OCI-LY1 (cell line): Measurements from ENCODE around the gene CCN6.
"Not testable (repeated sequence)": the region's sequence is repeated elsewhere in the genome, so short reads cannot be mapped to it uniquely, and the experiment has no call there.

Experiments used
- H2AFZ ChIP-seq: fragments of 200-600 bp; sonication (generic), shearing (Covaris generic); 2 replicates; pipeline ENCODE4 v1.6.0; 2014; ENCODE audit warnings: antibody characterized with exemption, mild to moderate bottlenecking, low read length
- H3F3A ChIP-seq: fragments of 200-600 bp; sonication (generic), shearing (Covaris generic); 2 replicates; pipeline ENCODE4 v1.6.0; 2014; ENCODE audit warnings: mild to moderate bottlenecking, antibody characterized with exemption, low read length, moderate library complexity; ENCODE audit not compliant: insufficient read depth
- H3K27ac ChIP-seq: fragments of 200-600 bp; sonication (generic); 2 replicates; pipeline ENCODE4 v1.5.1; 2014; ENCODE audit warnings: low read length, mixed run types, mild to moderate bottlenecking, low read depth; ENCODE audit not compliant: poor library complexity, severe bottlenecking
- H3K27me3 ChIP-seq: fragments of 200-600 bp; sonication (generic); 2 replicates; pipeline ENCODE4 v1.6.0; 2014; ENCODE audit warnings: antibody characterized with exemption, mild to moderate bottlenecking, low read length, moderate library complexity; ENCODE audit not compliant: insufficient read depth
- H3K36me3 ChIP-seq: fragments of 200-600 bp; sonication (generic); 2 replicates; pipeline ENCODE4 v1.6.1; 2014; ENCODE audit warnings: mild to moderate bottlenecking, antibody characterized with exemption, low read length, moderate library complexity, mixed read lengths; ENCODE audit not compliant: insufficient read depth
- H3K4me1 ChIP-seq: fragments of 200-600 bp; sonication (generic); 2 replicates; pipeline ENCODE4 v1.5.1; 2014; ENCODE audit warnings: mild to moderate bottlenecking, low read length, moderate library complexity; ENCODE audit not compliant: insufficient read depth, severe bottlenecking
- H3K4me2 ChIP-seq: fragments of 200-600 bp; sonication (generic), shearing (Covaris generic); 2 replicates; pipeline ENCODE4 v1.6.1; 2014; ENCODE audit warnings: low read length
- H3K4me3 ChIP-seq: fragments of 200-600 bp; sonication (generic); 2 replicates; pipeline ENCODE4 v1.5.1; 2014; ENCODE audit warnings: low read length, low read depth, mild to moderate bottlenecking, mixed read lengths; ENCODE audit not compliant: poor library complexity, severe bottlenecking
- H3K79me2 ChIP-seq: fragments of 200-600 bp; shearing (Covaris generic); 2 replicates; pipeline ENCODE4 v1.6.1; 2016; ENCODE audit warnings: mixed run types, low read length, mixed read lengths; ENCODE audit not compliant: insufficient read depth
- H3K9ac ChIP-seq: fragments of 200-600 bp; sonication (generic), shearing (Covaris generic); 2 replicates; pipeline ENCODE4 v1.6.1; 2014; ENCODE audit warnings: mild to moderate bottlenecking, low read length, mixed read lengths
- H3K9me2 ChIP-seq: fragments of 200-600 bp; sonication (generic), shearing (Covaris generic); 2 replicates; pipeline ENCODE4 v1.6.1; 2014; ENCODE audit warnings: low read depth, mild to moderate bottlenecking, low read length, mixed read lengths
- H3K9me3 ChIP-seq: fragments of 200-600 bp; shearing (Covaris generic); 2 replicates; pipeline ENCODE4 v1.6.1; 2014; ENCODE audit warnings: low read length, mixed read lengths
- H4K20me1 ChIP-seq: fragments of 200-600 bp; sonication (generic), shearing (Covaris generic); 2 replicates; pipeline ENCODE4 v1.6.0; 2016; ENCODE audit warnings: mild to moderate bottlenecking, low read length; ENCODE audit not compliant: insufficient read depth
- EZH2 ChIP-seq: fragments of 200-600 bp; sonication (generic), shearing (Covaris generic); IDR thresholded peaks from 2 replicates; pipeline ENCODE4 v1.8.0; 2017; ENCODE audit warnings: borderline replicate concordance, mixed run types, mild to moderate bottlenecking, antibody characterized with exemption, low read length, moderate library complexity, mixed read lengths
- TF ChIP-seq, protein P1 (sequence below): fragments of 200-600 bp; sonication (generic), shearing (Covaris generic); IDR thresholded peaks from 2 replicates; pipeline ENCODE4 v1.5.1; 2017; ENCODE audit warnings: mild to moderate bottlenecking, antibody characterized with exemption, low read length, moderate library complexity, mixed read lengths

The CCN6 gene

DNA sequence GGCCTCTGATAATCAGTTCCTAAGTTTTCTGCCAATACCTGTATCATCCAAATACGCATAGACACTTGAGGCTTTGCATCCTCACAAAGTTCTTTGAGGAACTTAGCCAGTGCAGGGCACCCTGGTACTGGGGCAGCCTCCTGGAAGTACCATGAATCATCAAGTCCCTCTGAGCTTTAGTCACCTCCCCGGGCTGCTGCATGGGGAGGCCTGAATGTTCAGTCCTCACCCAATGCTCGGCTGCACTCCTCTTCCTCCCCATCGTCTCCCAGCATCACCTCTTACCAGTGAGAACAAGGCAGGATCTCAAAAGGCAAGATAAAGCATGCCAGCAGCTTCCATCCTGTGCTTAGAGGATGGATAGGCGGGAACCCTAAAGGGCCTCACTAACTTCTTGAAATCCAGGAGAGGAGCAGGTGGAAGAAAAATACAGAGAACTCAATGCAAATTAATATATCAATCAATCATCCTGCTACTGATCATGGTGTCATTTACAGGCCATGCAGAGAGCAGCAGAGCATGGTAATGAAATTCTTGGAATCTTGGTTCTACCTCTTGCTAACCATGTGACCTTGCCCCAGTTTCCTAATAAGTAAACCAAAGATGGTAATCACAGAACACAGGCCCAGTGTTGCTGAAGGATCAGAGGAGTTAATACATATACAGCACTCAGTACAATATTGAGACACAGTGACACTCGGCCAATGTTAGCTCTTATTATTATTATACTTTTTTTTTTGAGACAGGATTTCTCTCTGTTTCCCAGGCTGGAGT is 4.7 kb upstream of the CCN6 start:
- H3K79me2 ChIP-seq: no peaks in the 10 kb centered on the region
- H3K4me2 ChIP-seq: no peak overlapping the region
- no peaks in the 10 kb centered on the region for H3F3A ChIP-seq
- no peak overlapping the region for H3K4me3 ChIP-seq
- no peaks in the 10 kb centered on the region for H4K20me1 ChIP-seq
- H3K9me3 ChIP-seq: no peaks in the 10 kb centered on the region
- no peaks in the 10 kb centered on the region for H3K36me3 ChIP-seq
- no peak overlapping the region for H3K9ac ChIP-seq
- no peaks in the 10 kb centered on the region for H3K4me1 ChIP-seq
- no peaks in the 10 kb centered on the region for H3K9me2 ChIP-seq
- no peak overlapping the region for H3K27ac ChIP-seq
- TF ChIP-seq EZH2: no peak
- TF ChIP-seq, protein P1, sequence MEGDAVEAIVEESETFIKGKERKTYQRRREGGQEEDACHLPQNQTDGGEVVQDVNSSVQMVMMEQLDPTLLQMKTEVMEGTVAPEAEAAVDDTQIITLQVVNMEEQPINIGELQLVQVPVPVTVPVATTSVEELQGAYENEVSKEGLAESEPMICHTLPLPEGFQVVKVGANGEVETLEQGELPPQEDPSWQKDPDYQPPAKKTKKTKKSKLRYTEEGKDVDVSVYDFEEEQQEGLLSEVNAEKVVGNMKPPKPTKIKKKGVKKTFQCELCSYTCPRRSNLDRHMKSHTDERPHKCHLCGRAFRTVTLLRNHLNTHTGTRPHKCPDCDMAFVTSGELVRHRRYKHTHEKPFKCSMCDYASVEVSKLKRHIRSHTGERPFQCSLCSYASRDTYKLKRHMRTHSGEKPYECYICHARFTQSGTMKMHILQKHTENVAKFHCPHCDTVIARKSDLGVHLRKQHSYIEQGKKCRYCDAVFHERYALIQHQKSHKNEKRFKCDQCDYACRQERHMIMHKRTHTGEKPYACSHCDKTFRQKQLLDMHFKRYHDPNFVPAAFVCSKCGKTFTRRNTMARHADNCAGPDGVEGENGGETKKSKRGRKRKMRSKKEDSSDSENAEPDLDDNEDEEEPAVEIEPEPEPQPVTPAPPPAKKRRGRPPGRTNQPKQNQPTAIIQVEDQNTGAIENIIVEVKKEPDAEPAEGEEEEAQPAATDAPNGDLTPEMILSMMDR: no peak
- H3K27me3 ChIP-seq: no peaks in the 10 kb centered on the region; the same call in 1 of the 2 replicates
- H2AFZ ChIP-seq: no peak overlapping the region

DNA sequence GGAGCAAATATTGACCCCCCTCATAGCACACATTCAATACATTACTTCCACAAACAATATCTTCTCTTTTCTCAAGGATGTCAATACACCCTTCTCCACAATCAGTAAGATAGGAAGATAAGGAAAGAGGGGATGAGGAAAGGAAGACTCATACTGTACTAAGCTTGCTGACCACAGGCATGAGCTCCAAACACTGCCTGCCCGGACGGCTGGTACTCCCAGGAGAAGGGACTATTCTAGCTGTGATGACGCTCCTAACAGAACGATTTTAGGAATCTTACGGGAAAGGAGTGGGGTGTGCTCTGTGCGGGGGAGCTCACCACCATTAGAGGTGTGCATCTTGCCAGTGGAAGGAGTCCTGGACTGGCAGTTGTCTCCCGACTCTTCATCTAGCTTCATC is 3.9 kb upstream of the CCN6 start:
- no peak for TF ChIP-seq EZH2
- TF ChIP-seq, protein P1: no peak
- Histone ChIP-seq H2AFZ (no peak overlapping the region), H3K36me3 (no peaks in the 10 kb centered on the region), H3K9ac (no peak overlapping the region), H4K20me1 (no peaks in the 10 kb centered on the region), H3F3A (no peaks in the 10 kb centered on the region), H3K4me2 (no peak overlapping the region), H3K4me3 (no peak overlapping the region), H3K27me3 (no peaks in the 10 kb centered on the region; the same call in 1 of the 2 replicates), H3K9me2 (no peaks in the 10 kb centered on the region), H3K27ac (no peak overlapping the region), H3K79me2 (no peaks in the 10 kb centered on the region), H3K9me3 (no peaks in the 10 kb centered on the region), H3K4me1 (no peaks in the 10 kb centered on the region)

DNA sequence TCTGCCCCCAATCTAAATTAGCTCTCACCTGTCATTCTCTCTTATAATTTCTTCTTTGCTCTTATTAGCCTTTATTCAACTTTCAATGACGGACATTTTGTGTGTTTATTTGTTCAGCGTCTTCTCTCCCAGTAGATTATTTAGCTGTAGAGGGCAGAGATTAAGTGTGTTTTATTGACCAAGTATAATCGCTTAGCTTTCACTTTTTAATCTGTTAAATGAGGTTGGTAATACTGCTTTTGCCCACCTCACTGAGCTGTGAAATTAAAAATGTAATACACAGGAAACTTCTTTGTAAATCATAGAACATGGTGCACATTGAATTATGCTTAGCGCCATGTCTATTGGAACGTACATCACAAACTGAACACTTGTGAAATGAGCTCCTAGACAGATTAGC is 3.5 kb upstream of the CCN6 start:
- Histone ChIP-seq H3K9me3 (no peaks in the 10 kb centered on the region), H3F3A (no peaks in the 10 kb centered on the region), H3K4me3 (no peak overlapping the region), H3K4me1 (no peaks in the 10 kb centered on the region), H3K36me3 (no peaks in the 10 kb centered on the region), H4K20me1 (no peaks in the 10 kb centered on the region), H3K27ac (no peak overlapping the region), H2AFZ (no peak overlapping the region), H3K79me2 (no peaks in the 10 kb centered on the region), H3K9ac (no peak overlapping the region), H3K27me3 (no peaks in the 10 kb centered on the region; the same call in 1 of the 2 replicates), H3K9me2 (no peaks in the 10 kb centered on the region), H3K4me2 (no peak overlapping the region)
- no peak for TF ChIP-seq EZH2
- TF ChIP-seq, protein P1: no peak

DNA sequence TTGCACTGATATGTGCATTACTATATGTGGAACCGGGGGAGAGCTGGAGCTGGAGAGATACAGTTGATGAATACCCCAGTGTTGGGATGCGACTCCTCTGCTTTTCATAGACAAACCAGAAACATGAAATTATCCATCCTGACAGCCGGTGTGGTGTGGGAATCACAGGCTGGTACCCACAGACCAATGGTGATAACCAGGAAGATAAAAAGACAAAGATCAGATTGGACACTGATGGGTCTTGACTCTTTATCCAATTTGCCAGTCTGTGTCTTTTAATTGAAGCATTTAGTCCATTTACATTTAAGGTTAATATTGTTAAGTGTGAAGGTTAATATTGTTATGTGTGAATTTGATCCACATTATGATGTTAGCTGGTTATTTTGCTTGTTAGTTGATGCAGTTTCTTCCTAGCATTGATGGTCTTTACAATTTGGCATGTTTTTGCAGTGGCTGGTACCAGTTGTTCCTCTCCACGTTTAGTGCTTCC is 2.6 kb upstream of the CCN6 start:
- not testable (repeated sequence) for H3K4me2 ChIP-seq, H3K9ac ChIP-seq, H2AFZ ChIP-seq, H3F3A ChIP-seq, H4K20me1 ChIP-seq, H3K4me3 ChIP-seq, H3K9me3 ChIP-seq, H3K27ac ChIP-seq, H3K4me1 ChIP-seq, H3K36me3 ChIP-seq, H3K27me3 ChIP-seq, H3K79me2 ChIP-seq, H3K9me2 ChIP-seq
